DLD1 (cell line): Measurements from ENCODE around the gene ERFL.
"Not testable (repeated sequence)": the region's sequence is repeated elsewhere in the genome, so short reads cannot be mapped to it uniquely, and the experiment has no call there.

ENCODE experiments used
- in situ Hi-C: cut with HindIII; loops from 2 replicates; pipeline ENCODE4 v1.10.0; 2017; ENCODE audit warnings: low sequenced_read_pairs

The ERFL gene

DNA sequence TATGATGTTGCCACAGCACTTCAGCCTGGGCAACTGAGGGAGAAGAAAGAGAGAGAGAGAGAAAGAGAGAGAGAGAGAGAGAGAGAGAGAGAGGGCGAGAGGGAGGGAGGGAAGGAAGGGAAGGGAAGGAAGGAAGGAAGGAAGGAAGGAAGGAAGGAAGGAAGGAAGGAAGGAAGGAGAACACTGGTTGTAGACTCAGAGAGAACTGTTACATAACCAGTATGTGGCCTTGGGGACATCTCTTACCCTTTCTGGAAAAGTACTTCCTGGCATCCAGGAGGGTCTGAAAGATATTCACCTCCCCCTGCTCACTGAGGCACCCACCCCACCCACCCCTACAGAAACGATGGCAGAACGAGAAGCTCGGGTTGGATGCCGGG lies 47.9 kb downstream of the ERFL start:
- in situ Hi-C loops, result no loop called here

DNA sequence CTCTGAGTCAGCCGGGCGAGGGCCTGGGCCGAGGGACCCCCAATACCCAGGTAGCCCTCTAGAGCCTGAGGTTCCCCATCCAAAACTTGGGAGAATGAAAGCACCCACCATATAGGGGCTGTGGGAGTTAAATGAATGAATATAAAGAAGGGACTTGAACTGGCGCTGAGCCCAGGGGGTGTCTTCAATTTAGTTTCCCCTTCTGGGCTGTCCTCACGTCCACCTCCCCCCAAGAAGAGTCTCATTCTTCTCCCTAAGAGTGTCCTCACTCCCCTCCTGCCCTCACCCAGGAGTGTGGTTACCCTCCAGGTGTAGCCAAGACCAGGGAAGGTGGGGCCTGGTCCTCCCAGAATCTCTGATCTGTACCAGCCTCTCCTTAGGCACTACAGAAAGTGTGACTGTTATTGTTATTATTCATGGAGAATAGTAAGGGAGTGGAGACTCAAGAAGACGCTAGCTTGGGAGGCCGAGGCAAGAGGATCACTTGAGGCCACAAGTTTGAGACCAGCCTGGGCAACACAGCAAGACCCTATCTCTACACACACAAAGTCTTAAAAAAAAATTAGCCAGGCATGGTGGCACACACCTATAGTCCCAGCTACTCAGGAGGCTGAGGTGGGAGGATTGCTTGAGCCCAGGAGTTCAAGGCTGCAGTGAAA lies 48.5 kb downstream of the ERFL start:
- in situ Hi-C loops, result no loop called here

DNA sequence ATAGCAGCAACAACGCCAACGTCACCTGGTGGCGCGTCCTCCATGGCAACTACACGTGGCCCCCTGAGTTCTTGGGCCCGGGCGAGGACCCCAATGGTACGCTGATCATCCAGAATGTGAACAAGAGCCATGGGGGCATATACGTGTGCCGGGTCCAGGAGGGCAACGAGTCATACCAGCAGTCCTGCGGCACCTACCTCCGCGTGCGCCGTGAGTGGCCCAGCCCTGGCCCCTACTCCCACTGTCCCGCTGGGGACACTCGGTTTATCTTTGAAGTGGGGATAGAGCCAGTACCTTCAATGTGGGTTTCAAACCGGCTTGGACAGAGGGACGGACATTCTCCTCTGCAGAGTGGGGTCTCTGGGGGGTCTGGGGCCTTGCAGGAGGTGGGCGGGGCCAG lies 49.2 kb downstream of the ERFL start:
- in situ Hi-C loops, result no loop called here

DNA sequence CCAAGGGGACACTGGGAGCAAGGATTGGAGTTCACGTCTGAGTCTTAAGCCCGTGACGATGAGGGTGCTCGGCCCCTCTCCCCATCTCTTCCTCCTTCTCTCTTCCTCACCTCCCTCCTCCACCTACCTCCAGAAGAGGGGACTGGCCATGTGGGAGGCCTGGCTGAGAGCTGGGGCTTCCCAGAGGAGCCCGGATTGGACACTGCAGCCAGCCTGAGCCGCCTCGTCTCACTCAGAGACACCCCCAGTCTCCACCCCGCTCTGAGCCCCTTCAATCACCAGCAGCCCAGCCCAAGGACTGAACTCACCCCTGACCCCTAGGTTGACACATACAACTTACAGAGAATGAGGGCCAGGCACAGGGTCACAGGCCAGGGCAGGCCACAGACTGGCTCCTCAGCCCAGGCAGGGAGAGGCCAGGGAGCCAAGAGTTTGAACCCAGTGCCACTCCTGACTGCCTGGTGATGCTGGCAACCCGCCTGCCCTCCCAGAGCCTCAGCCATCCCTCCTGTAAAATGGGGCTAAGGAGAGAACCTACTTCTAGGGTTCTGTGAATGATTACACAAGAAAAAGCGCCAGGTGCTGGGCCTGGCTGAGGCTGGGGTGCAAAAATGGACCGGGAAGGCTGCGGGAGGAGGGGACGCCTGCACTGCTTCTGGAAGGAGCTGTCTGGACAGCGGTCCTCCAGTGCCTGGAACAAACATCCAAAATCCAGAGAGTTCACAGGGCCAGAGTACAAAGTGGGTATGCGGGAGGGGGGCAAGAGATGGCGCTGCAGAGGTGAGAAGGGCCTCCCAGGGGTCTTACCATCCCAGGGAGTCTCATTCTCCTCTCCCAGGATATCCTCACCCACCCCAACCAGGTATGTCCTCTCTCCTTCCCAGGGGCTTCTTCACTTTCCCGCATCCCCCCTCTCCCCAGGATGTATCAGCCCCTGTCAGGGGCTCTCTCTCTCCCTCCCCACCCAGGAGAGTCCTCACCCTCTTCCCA lies 50.0 kb downstream of the ERFL start:
- in situ Hi-C loops, result no loop called here

DNA sequence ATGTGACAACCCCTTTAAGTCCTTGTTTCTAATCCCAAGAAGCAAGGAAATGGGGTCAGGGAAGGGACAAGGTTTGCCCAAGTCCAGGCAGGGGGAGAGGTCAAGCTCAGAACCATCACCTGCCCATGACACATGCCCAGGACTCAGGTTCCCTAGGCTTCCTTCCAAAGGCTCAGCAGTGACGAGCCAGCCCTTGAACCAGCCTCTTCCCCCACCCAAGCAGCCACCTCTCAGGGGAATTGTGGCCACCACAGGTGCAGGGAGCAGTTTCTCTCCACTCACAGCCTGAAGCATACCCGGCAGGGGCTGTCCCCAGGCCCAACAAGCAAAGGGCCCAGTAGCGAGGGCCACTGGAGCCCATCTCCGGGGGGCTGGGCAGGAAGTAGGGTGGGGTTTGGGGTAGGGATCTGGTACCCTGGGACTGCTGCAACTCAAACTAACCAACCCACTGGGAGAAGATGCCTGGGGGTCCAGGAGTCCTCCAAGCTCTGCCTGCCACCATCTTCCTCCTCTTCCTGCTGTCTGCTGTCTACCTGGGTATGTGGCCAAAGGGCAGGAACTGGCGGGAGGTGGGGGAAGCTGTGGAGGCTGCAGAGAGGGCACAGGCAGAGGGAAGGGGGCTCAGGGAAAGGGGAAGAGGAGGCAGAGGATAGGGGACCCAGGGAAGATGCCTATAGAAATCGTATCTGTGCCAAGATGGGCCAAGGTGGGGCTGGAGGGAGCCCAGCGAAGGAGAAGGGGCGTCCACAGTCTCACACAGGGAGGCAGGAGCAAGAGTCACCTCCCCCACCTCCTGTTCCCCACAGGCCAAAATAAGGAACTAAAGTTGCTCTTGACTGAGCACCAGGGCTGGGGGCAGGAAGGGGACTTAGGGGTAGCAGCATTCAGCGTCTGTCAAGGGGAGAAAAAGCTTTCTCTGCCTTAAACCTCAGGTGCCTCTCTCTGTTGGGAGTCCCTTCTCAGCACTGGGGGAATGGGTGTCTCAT lies 51.1 kb downstream of the ERFL start, which contains the start of gene CD79A:
Gene CD79A, plus strand, starts transcription at position 433 of the 986 bp plus-strand sequence. Its CDS starts 26 bp downstream, at position 459.
- in situ Hi-C loops, result no loop called here

DNA sequence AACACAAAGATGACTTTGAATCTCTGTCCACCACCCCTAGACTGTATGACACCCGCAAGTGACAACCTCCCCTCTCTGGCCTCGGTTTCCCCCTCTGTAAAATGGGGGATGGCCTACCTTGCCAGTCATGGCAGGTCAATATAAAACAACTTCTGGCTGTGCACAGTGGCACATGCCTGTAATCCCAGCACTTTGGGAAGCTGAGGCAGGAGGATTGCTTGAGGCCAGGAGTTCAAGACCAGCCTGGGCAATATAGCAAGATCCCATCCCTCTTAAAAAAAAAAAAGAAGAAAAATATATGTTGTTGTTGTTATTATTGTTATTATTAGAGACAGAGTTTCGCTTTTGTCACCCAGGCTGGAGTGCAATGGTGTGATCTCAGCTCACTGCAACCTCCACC lies 52.3 kb downstream of the ERFL start:
- in situ Hi-C loops, result not testable (repeated sequence)

DNA sequence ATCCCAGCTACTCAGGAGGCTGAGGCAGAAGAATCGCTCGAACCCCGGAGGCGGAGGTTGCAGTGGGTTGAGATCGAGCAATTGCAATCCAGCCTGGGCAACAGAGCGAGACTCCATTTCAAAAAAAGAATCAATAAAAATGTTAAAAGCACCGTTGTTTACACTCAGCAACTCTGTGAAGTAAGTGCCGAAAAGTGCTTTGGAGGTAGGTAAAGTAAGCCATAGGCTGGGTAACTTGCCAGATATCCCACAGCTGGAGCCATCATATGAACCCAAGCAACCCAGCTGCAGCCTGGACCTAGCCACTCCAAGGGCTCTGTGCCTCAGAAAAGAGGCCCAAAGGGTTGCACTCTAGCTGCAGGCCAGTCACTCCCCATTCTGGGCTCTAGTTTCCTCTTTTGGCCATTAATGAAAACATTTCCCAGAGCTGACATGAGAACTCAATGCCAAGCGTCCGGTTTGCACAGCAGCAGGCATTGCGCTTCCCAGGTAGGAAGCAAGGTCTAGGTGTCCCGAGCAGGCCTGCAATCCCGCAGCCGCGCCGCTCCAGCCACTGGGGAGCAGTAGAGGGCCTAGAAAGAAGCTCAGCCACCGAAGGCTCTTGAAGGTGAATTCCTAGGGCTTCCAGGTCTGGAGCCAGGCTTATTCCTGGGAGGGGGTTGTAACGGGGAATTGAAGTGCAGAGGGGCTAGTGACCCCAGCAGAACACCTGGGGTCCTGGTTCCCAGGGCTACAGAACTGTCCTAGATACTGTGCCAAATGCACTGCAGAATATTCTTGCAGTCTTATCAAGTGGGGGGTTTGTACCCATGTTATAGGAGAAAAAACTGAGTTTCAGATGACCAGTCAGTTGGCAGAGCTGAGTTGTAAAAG lies 55.2 kb downstream of the ERFL start:
- in situ Hi-C loops, result no loop called here

DNA sequence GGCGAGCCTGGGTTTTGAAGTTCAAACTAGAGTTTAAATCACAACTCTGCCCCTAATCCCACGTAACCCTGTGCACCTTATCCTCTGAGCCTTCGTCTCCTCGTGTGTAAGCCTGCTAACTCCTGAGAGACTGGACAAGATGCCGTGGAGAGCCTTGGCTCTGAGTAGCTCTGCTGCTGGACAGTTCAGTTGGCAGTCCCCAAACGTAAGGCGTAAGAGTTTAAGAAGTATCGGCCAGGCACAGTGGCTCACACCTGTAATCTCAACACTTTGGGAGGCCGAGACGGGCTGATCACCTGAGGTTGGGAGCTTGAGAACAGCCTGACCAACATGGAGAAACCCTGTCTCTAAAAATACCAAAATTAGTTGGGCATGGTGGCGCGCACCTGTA lies 55.9 kb downstream of the ERFL start:
- in situ Hi-C loops, result no loop called here

DNA sequence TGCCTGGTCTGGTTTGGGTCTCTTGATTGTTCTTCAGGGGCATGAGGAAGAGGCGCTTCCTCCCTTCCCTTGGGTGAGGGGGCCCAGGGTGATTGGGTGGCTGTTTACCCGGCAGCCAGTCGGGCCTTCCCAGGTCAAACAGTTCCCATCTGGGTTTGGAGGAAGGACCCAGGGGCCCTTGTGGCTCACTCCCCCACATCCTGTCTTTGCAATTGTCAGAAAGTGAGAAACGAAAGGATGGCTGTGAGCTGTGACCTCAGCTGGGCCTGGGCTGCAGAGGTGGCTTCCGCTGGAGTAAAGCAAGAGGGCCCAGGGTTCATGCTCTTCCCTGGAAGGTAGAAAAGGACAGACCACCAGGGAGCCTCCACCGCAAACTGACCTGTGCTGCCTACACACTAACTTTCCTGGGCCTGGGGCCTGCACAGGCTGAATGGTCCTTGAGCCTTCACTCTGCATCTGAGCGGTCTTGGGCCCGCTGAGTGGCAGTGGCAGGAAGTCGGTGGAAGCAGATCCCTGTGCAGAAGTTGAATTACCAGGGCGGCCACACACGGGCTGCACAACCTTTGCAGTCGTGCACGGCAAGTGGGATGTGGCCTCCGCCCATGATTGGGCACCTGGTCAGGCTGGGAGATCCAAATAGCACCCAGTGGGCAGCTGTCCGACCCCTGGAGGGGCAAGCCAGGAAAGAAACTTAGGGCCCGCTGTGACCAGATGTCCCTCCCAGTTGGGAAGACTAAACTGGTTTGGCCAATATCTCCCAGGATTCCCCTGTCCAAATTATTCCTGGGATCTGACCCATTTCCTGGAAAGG lies 56.5 kb downstream of the ERFL start:
- in situ Hi-C loops, result no loop called here

DNA sequence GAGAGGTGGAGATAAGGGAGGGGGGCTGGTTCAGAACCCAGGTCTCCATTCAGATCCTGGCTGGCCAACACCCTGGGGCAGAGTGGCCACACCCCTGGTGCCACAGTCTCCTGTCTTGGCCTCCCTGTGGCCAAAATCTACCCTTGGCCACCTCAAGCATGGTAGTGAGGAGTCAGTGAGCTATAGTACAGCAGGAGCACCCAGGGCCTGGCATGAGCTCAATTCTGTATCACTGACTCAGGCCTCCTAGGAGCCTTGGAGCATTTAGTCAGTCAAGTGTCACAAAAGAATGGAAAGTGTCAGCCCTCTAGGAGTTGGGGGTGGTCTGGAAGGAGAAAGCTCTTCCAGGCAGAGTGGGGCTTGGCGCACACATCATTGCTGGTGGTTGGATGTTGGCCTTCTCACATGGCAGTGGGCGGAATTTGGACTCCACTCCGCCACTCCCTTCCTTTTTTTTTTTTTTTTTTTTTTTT lies 57.8 kb downstream of the ERFL start:
- in situ Hi-C loops, result no loop called here

DNA sequence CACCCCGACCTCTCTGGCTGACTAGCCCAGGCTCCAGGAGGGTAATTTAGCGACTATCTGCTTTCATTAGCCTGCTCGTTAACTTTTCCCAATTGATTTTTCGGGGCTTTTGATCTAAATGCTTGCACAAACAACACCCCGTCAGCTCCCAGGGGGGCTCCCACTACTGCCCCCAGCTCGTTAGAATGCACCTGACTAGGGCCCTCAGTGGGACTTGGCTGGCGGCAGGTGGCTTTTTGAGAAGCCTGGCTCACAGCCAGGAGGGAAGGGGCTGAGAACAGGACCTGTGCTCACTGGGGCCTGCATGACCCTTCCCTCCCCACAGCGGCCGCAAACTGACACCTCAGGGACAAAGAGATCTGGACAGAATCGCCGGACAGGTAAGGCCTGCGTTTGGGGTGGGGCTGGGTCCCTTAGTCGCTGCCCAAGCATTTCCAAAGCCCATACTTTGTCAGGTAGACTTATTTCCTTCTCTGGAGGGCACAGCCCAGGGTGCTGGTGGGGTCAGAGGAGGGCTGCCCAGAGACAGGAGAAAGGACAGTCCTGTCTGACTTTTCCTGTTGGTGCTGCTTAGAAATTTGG lies 58.8 kb downstream of the ERFL start:
- in situ Hi-C loops, result no loop called here

DNA sequence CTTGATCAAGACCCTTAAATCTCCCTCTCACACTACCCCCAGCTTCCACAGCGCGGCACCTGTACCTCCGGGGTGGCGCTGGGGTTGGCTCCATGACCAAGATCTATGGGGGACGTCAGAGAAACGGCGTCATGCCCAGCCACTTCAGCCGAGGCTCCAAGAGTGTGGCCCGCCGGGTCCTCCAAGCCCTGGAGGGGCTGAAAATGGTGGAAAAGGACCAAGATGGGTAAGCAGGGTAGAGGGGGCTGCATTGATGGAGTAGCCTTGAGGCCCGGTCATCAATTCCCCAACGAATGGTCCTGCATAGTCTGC lies 59.3 kb downstream of the ERFL start:
- in situ Hi-C loops, result no loop called here

DNA sequence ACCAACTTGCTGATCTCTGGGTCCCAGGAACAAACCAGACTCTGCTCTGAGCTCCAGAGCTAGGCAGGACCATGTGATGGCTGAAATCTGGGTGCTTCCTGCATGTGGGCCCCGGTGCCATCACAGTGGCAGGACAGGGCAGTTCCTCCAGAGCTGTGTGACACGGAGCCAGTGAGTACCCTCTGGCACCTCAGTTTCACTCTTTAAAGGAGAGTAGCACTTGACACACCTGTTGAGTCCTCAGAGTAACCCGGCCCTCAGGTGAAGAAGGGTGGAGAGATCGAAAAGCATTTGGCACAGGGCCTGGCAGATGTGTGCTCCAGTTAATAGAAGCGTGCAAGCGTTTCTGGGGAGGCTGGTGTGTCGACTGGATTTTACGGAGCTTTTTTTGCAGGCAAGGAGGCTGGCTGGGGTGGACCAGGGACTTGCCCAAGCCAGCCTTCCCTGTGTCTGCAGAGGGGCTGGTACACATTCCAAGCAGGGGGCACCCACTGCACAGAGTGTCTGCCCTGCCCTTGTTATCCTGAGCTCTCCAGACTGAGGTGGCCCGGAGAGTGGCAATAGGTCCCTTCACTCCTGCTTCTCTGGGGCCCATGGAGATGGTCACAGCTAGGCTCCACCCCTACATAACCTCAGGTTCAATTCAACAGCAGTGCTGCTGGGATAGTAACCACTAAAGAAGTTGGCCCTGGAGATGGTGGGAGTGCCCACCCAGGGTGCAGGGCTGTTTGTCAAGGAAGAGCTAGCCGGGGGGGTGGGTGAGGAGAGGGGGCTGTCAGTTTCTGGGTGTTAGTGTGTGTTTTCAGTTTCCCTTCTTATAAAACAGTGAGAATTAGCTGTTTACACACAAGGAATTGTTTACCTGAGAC lies 59.9 kb downstream of the ERFL start:
- in situ Hi-C loops, result no loop called here

DNA sequence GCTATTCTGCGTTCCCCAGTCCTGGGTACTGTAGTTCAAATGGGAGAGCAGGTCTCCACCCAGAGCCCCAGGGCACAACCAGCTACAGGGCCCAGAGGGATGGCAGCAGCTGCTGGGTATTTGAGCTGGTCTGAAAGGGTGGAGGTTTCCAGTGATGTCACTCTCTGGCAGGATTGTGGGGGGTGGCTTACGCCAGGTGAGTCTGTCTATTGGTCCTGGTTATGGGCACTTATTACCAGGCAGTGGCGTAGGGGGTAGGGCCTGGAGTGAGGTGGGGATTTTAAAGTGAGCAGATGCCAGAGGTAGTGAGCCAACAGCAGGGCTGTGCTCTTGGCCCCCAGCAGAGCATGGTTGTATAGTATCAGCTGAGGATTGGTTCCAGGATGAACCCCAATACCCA lies 62.0 kb downstream of the ERFL start:
- in situ Hi-C loops, result no loop called here

DNA sequence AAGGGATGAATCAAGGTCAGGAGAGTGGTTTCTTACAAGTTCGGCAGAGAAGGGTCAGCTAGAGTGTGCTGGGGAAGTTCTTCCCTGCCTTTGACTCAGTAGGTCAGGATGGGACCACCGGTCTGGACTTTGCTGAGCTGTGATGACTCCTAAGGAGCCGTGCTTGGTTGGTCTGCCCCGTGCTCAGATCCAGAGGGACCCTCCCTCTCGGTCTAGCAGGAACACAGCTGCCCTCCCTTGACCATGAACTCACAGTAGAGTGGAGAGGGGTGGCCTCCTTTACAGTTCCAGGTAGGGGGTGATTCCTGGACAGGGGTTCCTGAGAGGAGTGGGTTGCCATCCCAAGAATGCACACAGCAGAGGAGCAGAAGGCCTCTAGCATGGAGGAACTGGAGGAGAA lies 63.9 kb downstream of the ERFL start:
- in situ Hi-C loops, result no loop called here

DNA sequence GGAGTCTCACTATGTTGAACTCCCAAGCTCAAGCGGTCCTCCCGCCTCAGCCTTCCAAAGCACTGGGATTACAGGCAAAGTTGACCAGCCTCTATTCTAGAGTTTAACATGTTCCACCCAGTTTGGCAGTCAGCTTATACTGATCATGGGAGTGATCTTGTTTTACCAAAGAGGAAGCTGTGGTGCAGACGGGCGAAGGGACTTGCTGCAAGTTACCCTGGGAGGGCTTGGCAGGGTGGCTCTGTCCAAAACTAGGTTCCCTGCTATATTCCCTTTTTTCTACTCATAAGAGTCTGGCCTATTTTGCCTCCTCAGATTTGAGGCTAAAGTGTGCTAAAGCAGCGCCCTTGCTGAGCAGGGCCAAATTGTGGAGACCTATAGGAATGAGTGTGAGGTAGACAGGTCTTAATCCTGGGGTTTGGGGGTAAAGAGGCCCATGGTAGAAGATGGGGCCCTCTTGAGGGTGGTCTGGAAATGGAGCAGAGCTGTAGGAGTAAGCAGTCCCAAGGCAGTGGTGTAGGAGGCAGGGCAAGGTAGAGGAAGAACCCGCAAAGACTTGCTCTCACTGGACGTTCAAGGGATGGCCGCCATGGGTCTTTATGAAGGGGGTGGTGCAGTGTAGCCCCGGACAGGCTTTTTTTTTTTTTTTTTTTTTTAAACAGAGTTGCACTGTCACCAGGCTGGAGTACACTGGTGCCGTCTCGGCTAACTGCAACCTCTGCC lies 64.9 kb downstream of the ERFL start:
- in situ Hi-C loops, result no loop called here

DNA sequence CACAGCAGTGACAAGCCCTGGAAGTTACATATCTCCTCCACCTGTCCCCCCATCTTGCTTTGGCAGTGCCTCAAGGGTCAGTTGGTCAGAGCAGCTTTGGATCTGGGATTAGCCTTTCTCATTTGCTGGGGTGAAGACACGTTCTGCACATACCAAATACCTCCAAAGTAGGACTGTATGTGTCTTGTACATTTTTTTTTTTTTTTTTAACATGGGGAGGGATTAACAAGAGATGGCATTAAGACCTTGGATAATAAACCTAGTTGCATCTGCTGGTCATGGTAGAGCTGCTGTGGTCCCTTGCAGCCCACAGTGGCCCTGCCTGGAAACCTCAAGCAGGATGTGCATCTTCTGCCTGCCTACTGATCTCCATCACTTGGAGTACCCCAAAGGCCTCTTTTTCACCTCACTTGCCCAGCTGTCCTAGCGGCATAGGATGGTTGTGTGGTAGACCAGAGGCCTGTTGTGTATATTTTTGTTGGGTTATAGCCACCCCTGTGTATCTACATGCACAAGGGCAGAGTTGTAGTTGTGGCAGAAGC lies 65.7 kb downstream of the ERFL start:
- in situ Hi-C loops, result no loop called here
